Measurements from ENCODE around the gene P2RY2.

DNA sequence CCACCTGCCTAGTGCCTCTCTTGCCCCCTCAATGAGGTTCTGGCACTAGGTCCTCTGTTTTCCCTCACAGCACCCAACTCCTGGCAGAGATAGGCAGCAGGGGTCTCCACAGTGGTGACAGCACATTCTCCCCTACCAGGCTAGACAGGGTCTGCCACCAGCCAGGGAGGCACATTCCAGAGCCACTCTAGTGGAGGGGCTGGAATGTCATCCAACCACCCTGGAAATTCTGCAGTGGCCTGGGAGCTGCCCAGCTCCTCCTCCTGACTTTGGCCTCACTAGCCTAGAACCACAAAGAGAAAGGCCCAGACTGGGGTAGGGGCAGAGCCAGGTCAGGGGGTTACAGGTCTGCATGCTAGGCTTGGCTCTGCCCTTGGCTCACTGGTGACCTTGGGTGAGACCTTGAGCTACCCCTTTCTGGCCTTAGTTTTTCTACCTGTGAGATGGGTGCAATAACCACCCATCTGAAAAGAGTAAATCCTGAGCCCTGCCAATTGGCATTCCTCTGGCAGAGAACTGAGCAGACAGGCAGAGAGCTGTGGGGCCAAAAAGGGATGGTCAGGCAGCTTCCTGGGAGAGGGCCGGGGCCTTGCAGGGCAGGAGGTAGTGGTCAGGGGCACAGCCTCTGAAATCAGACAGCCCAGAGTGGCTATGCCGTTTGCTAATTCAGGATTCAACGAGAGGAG, 7.1 kb downstream of the P2RY2 start:
- TF ChIP-seq, protein P1, sequence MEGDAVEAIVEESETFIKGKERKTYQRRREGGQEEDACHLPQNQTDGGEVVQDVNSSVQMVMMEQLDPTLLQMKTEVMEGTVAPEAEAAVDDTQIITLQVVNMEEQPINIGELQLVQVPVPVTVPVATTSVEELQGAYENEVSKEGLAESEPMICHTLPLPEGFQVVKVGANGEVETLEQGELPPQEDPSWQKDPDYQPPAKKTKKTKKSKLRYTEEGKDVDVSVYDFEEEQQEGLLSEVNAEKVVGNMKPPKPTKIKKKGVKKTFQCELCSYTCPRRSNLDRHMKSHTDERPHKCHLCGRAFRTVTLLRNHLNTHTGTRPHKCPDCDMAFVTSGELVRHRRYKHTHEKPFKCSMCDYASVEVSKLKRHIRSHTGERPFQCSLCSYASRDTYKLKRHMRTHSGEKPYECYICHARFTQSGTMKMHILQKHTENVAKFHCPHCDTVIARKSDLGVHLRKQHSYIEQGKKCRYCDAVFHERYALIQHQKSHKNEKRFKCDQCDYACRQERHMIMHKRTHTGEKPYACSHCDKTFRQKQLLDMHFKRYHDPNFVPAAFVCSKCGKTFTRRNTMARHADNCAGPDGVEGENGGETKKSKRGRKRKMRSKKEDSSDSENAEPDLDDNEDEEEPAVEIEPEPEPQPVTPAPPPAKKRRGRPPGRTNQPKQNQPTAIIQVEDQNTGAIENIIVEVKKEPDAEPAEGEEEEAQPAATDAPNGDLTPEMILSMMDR (IDR thresholded peaks at IDR 0.05): no peak
- no peak for TF ChIP-seq POLR2A (IDR thresholded peaks at IDR 0.05)

All from tibial nerve (tissue), 3 donors.